ENCODE measurements around the gene NR4A2. TPM values are rescaled to one million over a fixed set of nuclear protein-coding genes. Genes with fewer than 3 reads are reported as not detected.
A peak's percentile ranks its signal among the peaks of the same experiment; 100 is the strongest.

NR4A2 gene
- total RNA-seq, 1 experiment from 2014 or later, result 17.9 TPM

DNA sequence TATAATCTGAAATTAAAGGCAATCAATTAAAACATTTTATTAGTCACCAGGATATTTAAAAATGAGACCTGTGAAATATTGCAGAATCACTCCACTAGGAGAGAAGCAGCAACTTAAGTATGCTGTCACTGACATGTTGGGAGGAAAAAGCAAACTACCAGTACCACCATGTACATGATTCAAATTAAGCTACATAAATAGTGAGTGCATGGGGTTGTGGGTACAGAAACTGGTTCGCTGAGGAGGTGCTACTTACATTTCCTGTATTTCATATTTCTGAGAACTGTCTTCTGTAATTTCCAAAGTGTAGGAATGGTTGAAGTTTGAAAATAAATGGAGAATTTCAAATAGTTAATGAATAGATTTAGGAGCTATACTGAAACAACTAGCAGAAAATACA is 7.9 kb upstream of the NR4A2 start:
- Histone ChIP-seq H3K79me2 (ENCODE audit: insufficient read depth, low read length) (peaks cover 25% of the 10 kb centered on the region), H3K36me3 (ENCODE audit: control insufficient read depth in 1 of 2, insufficient read depth in 2 of 2, low read length in 2 of 2) (no peaks in the 10 kb centered on the region), H3K9me3 (ENCODE audit: control insufficient read depth in 1 of 2, insufficient read depth in 1 of 2, low read depth in 1 of 2, low read length in 2 of 2) (no peaks in the 10 kb centered on the region), H3K4me3 (replicated peaks in 1 of 2; ENCODE audit: low read depth in 1 of 2, low read length in 2 of 2) (peak overlapping the region; percentile 71 to 77), H3K27ac (ENCODE audit: low read depth, low read length) (peak overlapping the region; percentile 99), H3K9me2 (ENCODE audit: insufficient read depth) (no peaks in the 10 kb centered on the region), H3K27me3 (ENCODE audit: insufficient read depth, low read length) (no peaks in the 10 kb centered on the region), H2AFZ (ENCODE audit: low read depth, low read length, poor library complexity, severe bottlenecking) (no peak overlapping the region), H3K9ac (ENCODE audit: low read length) (peak overlapping the region; percentile 91), H3K4me1 (ENCODE audit: control insufficient read depth in 1 of 2, insufficient read depth in 2 of 2, low read length in 2 of 2) (peaks cover 72 to 88% of the 10 kb centered on the region in 2 experiments), H4K20me1 (ENCODE audit: insufficient read depth) (no peaks in the 10 kb centered on the region), H3K4me2 (ENCODE audit: low read length) (peak overlapping the region; percentile 85)
- intact Hi-C loops (cut with micrococcal nuclease), result no loop called here
- ChIA-PET CTCF (interaction anchor here (1.2 kb wide), 1 partner anchor 230 kb away, joined by 3 read pairs; no protein-coding TSS in a partner anchor), RAD21 (ENCODE audit: low non-redundant PET in 1 of 2, low total read pairs in 2 of 2, uncharacterized antibody in 2 of 2, unreplicated experiment in 2 of 2) (interaction anchor here in 1 of 2 experiments (0.7 kb wide), 1 partner anchor 60 kb away, joined by 4 read pairs; no protein-coding TSS in a partner anchor), POLR2A (no interaction called here)
- DNase-seq (ENCODE audit: low read depth, low spot score), result no peak
- BruUV-seq (replicated peaks), result no TSS peak
- no peak for ATAC-seq
- TF ChIP-seq ELF1 (IDR thresholded peaks at IDR 0.05; ENCODE audit: borderline replicate concordance, low read depth) (no peak), POLR2A (IDR thresholded peaks at IDR 0.05; ENCODE audit: borderline replicate concordance, extremely low read depth, insufficient read depth, insufficient read length) (no peak), YY1 (IDR thresholded peaks at IDR 0.05; ENCODE audit: extremely low read depth, insufficient replicate concordance, low read depth, low read length) (no peak)

DNA sequence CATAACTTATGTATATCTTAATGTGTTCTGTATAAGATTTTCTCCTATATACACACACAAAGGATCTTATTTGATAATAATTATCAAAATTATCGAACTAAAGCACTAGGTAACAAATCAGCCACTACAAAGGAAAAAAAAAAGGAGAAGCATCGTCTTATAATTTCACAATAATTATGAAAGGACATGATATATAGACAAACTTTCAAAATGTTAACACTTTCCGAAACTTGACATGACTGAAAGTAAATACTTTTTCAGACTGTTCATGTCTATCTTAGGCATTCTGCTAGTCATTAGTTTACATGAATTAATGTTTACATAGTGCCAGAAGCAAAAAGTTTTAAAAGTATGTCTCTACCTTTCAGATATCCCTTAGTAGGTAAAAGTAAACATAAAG is 7.3 kb upstream of the NR4A2 start:
- Histone ChIP-seq H3K27me3 (ENCODE audit: insufficient read depth, low read length) (no peaks in the 10 kb centered on the region), H3K9ac (ENCODE audit: low read length) (peak overlapping the region; percentile 91), H3K4me3 (replicated peaks in 1 of 2; ENCODE audit: low read depth in 1 of 2, low read length in 2 of 2) (peak overlapping the region; percentile 71 to 77; a peak in 2 of 4 replicates), H3K4me1 (ENCODE audit: control insufficient read depth in 1 of 2, insufficient read depth in 2 of 2, low read length in 2 of 2) (peaks cover 67 to 88% of the 10 kb centered on the region in 2 experiments), H3K27ac (ENCODE audit: low read depth, low read length) (peak overlapping the region; percentile 99), H3K9me3 (ENCODE audit: control insufficient read depth in 1 of 2, insufficient read depth in 1 of 2, low read depth in 1 of 2, low read length in 2 of 2) (no peaks in the 10 kb centered on the region), H3K36me3 (ENCODE audit: control insufficient read depth in 1 of 2, insufficient read depth in 2 of 2, low read length in 2 of 2) (no peaks in the 10 kb centered on the region), H2AFZ (ENCODE audit: low read depth, low read length, poor library complexity, severe bottlenecking) (no peak overlapping the region), H4K20me1 (ENCODE audit: insufficient read depth) (no peaks in the 10 kb centered on the region), H3K9me2 (ENCODE audit: insufficient read depth) (no peaks in the 10 kb centered on the region), H3K79me2 (ENCODE audit: insufficient read depth, low read length) (peaks cover 25% of the 10 kb centered on the region), H3K4me2 (ENCODE audit: low read length) (peak overlapping the region; percentile 85)
- no peak for DNase-seq (ENCODE audit: low read depth, low spot score)
- ChIA-PET CTCF (no interaction called here), RAD21 (ENCODE audit: low non-redundant PET in 1 of 2, low total read pairs in 2 of 2, uncharacterized antibody in 2 of 2, unreplicated experiment in 2 of 2) (interaction anchor here in 1 of 2 experiments (1.1 kb wide), 1 partner anchor 60 kb away, joined by 4 read pairs; no protein-coding TSS in a partner anchor), POLR2A (no interaction called here)
- no TSS peak for BruUV-seq (replicated peaks)
- intact Hi-C loops (cut with micrococcal nuclease), result loop anchor here (10.0 kb wide), 2 partner anchors 855 to 965 kb away; no protein-coding TSS in a partner anchor
- no peak for ATAC-seq
- TF ChIP-seq RAD21 (IDR thresholded peaks at IDR 0.05; ENCODE audit: low read depth) (no peak), SIN3A (IDR thresholded peaks at IDR 0.05; ENCODE audit: low read depth) (no peak), EZH2 (IDR thresholded peaks at IDR 0.05) (no peak), ZFX (IDR thresholded peaks at IDR 0.05) (no peak), JUND (IDR thresholded peaks at IDR 0.05) (no peak), SRF (IDR thresholded peaks at IDR 0.05; ENCODE audit: low read depth) (no peak), POLR2A (IDR thresholded peaks at IDR 0.05; ENCODE audit: borderline replicate concordance, extremely low read depth, insufficient read depth, insufficient read length) (no peak), CBX3 (IDR thresholded peaks at IDR 0.05; ENCODE audit: low read depth) (no peak), FOSL1 (IDR thresholded peaks at IDR 0.05; ENCODE audit: low read depth) (no peak), CEBPB (IDR thresholded peaks at IDR 0.05; ENCODE audit: low read depth) (no peak), EZH2phosphoT487 (IDR thresholded peaks at IDR 0.05; ENCODE audit: borderline replicate concordance) (no peak), YY1 (IDR thresholded peaks at IDR 0.05; ENCODE audit: extremely low read depth, insufficient replicate concordance, low read depth, low read length) (no peak), SP1 (IDR thresholded peaks at IDR 0.05; ENCODE audit: low read depth) (no peak), ZNF274 (IDR thresholded peaks at IDR 0.05; ENCODE audit: low read depth, low read length) (no peak), TCF7L2 (IDR thresholded peaks at IDR 0.05; ENCODE audit: borderline replicate concordance, extremely low read depth, insufficient read depth, insufficient read length) (no peak), POLR2AphosphoS5 (IDR thresholded peaks at IDR 0.05; ENCODE audit: low read depth, low read length) (no peak)
- TF ChIP-seq, protein P1, sequence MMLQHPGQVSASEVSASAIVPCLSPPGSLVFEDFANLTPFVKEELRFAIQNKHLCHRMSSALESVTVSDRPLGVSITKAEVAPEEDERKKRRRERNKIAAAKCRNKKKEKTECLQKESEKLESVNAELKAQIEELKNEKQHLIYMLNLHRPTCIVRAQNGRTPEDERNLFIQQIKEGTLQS (IDR thresholded peaks at IDR 0.05), result no peak
- TF ChIP-seq, protein P2, sequence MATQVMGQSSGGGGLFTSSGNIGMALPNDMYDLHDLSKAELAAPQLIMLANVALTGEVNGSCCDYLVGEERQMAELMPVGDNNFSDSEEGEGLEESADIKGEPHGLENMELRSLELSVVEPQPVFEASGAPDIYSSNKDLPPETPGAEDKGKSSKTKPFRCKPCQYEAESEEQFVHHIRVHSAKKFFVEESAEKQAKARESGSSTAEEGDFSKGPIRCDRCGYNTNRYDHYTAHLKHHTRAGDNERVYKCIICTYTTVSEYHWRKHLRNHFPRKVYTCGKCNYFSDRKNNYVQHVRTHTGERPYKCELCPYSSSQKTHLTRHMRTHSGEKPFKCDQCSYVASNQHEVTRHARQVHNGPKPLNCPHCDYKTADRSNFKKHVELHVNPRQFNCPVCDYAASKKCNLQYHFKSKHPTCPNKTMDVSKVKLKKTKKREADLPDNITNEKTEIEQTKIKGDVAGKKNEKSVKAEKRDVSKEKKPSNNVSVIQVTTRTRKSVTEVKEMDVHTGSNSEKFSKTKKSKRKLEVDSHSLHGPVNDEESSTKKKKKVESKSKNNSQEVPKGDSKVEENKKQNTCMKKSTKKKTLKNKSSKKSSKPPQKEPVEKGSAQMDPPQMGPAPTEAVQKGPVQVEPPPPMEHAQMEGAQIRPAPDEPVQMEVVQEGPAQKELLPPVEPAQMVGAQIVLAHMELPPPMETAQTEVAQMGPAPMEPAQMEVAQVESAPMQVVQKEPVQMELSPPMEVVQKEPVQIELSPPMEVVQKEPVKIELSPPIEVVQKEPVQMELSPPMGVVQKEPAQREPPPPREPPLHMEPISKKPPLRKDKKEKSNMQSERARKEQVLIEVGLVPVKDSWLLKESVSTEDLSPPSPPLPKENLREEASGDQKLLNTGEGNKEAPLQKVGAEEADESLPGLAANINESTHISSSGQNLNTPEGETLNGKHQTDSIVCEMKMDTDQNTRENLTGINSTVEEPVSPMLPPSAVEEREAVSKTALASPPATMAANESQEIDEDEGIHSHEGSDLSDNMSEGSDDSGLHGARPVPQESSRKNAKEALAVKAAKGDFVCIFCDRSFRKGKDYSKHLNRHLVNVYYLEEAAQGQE (IDR thresholded peaks at IDR 0.05; ENCODE audit: low read depth), result no peak
- TF ChIP-seq, protein P3, sequence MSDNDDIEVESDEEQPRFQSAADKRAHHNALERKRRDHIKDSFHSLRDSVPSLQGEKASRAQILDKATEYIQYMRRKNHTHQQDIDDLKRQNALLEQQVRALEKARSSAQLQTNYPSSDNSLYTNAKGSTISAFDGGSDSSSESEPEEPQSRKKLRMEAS (IDR thresholded peaks at IDR 0.05), result no peak
